K562 (cell line): Measurements from ENCODE around the gene AGFG2. TPM values are rescaled to one million over a fixed set of nuclear protein-coding genes. Genes with fewer than 3 reads are reported as not detected.

Source experiments
- BHLHE40 ChIP-seq: IDR thresholded peaks from 2 replicates; pipeline ENCODE4 v1.6.1; 2011; ENCODE audit warnings: low read length, improper control_type of control experiment
- ELF4 ChIP-seq: fragments of 450-650 bp; formaldehyde crosslinking; IDR thresholded peaks from 2 replicates; pipeline ENCODE4 v1.4.0; 2022; ENCODE audit warnings: missing genetic modification characterization
- EZH2 ChIP-seq: IDR thresholded peaks from 2 replicates; pipeline ENCODE4 v1.6.1; 2012; ENCODE audit warnings: low read depth, mild to moderate bottlenecking, inconsistent platforms, low read length, borderline replicate concordance
- FOXO4 ChIP-seq: fragments of 450-650 bp; formaldehyde crosslinking; IDR thresholded peaks from 2 replicates; pipeline ENCODE4 v1.4.0; 2020; ENCODE audit warnings: mild to moderate bottlenecking, moderate library complexity
- HDAC1 ChIP-seq, 2 experiments: fragments of 450-650 bp; IDR thresholded peaks; 2 replicates each; pipeline ENCODE4 v1.6.1; 2016 to 2017; ENCODE audit warnings: inconsistent platforms in 1 of 2, mild to moderate bottlenecking in 1 of 2, moderate library complexity in 1 of 2
- JUN ChIP-seq, 2 experiments: sonication (generic) in 1 of 2; formaldehyde crosslinking in 1 of 2; IDR thresholded peaks; 2 replicates each; pipeline versions ENCODE4 v1.6.1 to v1.8.0; 2012 to 2022; ENCODE audit warnings: borderline replicate concordance in 2 of 2, mild to moderate bottlenecking in 2 of 2, improper control_type of control experiment in 1 of 2, low read depth in 1 of 2, low read length in 1 of 2, missing genetic modification reagents in 1 of 2
- KDM4B ChIP-seq, 2 experiments: fragments of 450-650 bp in 1 of 2; sonication (generic) in 1 of 2; IDR thresholded peaks; 2 replicates each; pipeline ENCODE4 v1.6.1; 2016 to 2017; ENCODE audit warnings: borderline replicate concordance in 2 of 2, antibody characterized with exemption in 1 of 2, low read depth in 1 of 2, mild to moderate bottlenecking in 1 of 2
- MITF ChIP-seq: IDR thresholded peaks from 2 replicates; pipeline ENCODE4 v1.6.1; 2014; ENCODE audit warnings: antibody characterized with exemption
- NFRKB ChIP-seq: fragments of 450-650 bp; IDR thresholded peaks from 2 replicates; pipeline ENCODE4 v1.6.1; 2016; ENCODE audit warnings: low read depth
- PCBP1 ChIP-seq: fragments of 200-400 bp; formaldehyde crosslinking; IDR thresholded peaks from 2 replicates; pipeline ENCODE4 v1.6.1; 2018; ENCODE audit warnings: mild to moderate bottlenecking, low read depth, low read length; ENCODE audit not compliant: poor library complexity, severe bottlenecking
- PRPF4 ChIP-seq: fragments of 200-400 bp; formaldehyde crosslinking; IDR thresholded peaks from one replicate; pipeline ENCODE4 v1.6.1; 2017; ENCODE audit warnings: low read length, low read depth, mild to moderate bottlenecking; ENCODE audit not compliant: insufficient read depth, poor library complexity, severe bottlenecking
- PTRF ChIP-seq: fragments of 450-650 bp; IDR thresholded peaks from 2 replicates; pipeline ENCODE4 v1.6.1; 2016; ENCODE audit warnings: mild to moderate bottlenecking, missing genetic modification characterization, missing compliant biosample characterization
- RREB1 ChIP-seq: fragments of 250-450 bp; sonication (Bioruptor Pico); IDR thresholded peaks from 2 replicates; pipeline ENCODE4 v1.4.0; 2020
- TFE3 ChIP-seq: fragments of 450-650 bp; formaldehyde crosslinking; IDR thresholded peaks from 2 replicates; pipeline ENCODE4 v1.4.0; 2020; ENCODE audit warnings: mild to moderate bottlenecking, mixed read lengths
- ZC3H11A ChIP-seq: IDR thresholded peaks from 2 replicates; pipeline ENCODE4 v1.6.1; 2012; ENCODE audit warnings: low read depth, low read length, improper control_type of control experiment
- polyA plus RNA-seq, 8 experiments: library from polyadenylated mRNA; depleted of rRNA in 4 of 8; stranded (reverse) in 5 of 8; unstranded in 3 of 8; fragments of >200 nt; fragmentation: Nextera tagmentation in 2 of 8; fragmentation: Illumina TruSeq in 1 of 8; extraction: Ambion mirVana in 2 of 8; extraction: Trizol in 1 of 8; gene quantifications; 2 replicates each; pipeline versions ENCODE4 v1.2.1 to v1.2.3, GENCODE V29; 2011 to 2014; ENCODE audit warnings: inconsistent platforms in 1 of 8, missing spikeins in 1 of 8
- total RNA-seq, 7 experiments: library from RNA; depleted of rRNA in 6 of 7; stranded (reverse); fragments of >200 nt in 6 of 7; fragmentation: Illumina TruSeq in 2 of 7; extraction: Trizol in 2 of 7; gene quantifications; 2 replicates each; pipeline versions ENCODE4 v1.2.1 to v1.2.3, GENCODE V29; 2011 to 2021; ENCODE audit warnings: low replicate concordance in 1 of 7

The AGFG2 gene
- total and polyA plus RNA-seq, 9 of the 15 experiments (the other 6 are each of a cell fraction or from before 2014, with no cell fraction given) = 0.31 to 23.1 (median 6.5) TPM

GRCh38 chr7:100604976-100605911 is 66.2 kb downstream of the AGFG2 start (continued):
- TF ChIP-seq RREB1 (CRISPR knock-in tag) = 0 out of 2 replicates have a peak, but pooled peaks have one; percentile 16
- TF ChIP-seq PCBP1 = peak; percentile 6
- TF ChIP-seq MITF = 0 out of 2 replicates have a peak, but pooled peaks have one; percentile 9
- TF ChIP-seq PRPF4 = no peak
- no peak for TF ChIP-seq JUN (IDR thresholded peaks at IDR 0.05; ENCODE audit: borderline replicate concordance, low read depth, low read length)
- no peak for TF ChIP-seq JUN (CRISPR knock-in tag; IDR thresholded peaks at IDR 0.05; ENCODE audit: borderline replicate concordance)
- no peak for TF ChIP-seq EZH2
- no peak for TF ChIP-seq NFRKB
- no peak for TF ChIP-seq TFE3 (CRISPR knock-in tag)
- TF ChIP-seq ELF4 (CRISPR knock-in tag) = no peak
- TF ChIP-seq ZC3H11A = no peak
- TF ChIP-seq BHLHE40 = no peak
- TF ChIP-seq PTRF (tag) = no peak
- TF ChIP-seq HDAC1 (IDR thresholded peaks at IDR 0.05) = no peak
- no peak for TF ChIP-seq FOXO4 (CRISPR knock-in tag)
- no peak for TF ChIP-seq KDM4B (IDR thresholded peaks at IDR 0.05; ENCODE audit: borderline replicate concordance in 2 of 2, low read depth in 1 of 2)
